GM12801 (cell line): ENCODE data around the gene TRAF3IP3.

Source experiments
- CTCF ChIP-seq: IDR thresholded peaks from one replicate; pipeline ENCODE4 v1.5.1; 2011; ENCODE audit warnings: control low read depth; ENCODE audit not compliant: insufficient read length; ENCODE audit errors: extremely low read depth

Gene TRAF3IP3

GRCh38 chr1:209822706-209823105, 66.9 kb downstream of the TRAF3IP3 start:
- no peak for TF ChIP-seq CTCF

- TF ChIP-seq CTCF = no peak
Observed at GRCh38 chr1:209823143-209824041, 67.5 kb downstream of the TRAF3IP3 start.

DNA sequence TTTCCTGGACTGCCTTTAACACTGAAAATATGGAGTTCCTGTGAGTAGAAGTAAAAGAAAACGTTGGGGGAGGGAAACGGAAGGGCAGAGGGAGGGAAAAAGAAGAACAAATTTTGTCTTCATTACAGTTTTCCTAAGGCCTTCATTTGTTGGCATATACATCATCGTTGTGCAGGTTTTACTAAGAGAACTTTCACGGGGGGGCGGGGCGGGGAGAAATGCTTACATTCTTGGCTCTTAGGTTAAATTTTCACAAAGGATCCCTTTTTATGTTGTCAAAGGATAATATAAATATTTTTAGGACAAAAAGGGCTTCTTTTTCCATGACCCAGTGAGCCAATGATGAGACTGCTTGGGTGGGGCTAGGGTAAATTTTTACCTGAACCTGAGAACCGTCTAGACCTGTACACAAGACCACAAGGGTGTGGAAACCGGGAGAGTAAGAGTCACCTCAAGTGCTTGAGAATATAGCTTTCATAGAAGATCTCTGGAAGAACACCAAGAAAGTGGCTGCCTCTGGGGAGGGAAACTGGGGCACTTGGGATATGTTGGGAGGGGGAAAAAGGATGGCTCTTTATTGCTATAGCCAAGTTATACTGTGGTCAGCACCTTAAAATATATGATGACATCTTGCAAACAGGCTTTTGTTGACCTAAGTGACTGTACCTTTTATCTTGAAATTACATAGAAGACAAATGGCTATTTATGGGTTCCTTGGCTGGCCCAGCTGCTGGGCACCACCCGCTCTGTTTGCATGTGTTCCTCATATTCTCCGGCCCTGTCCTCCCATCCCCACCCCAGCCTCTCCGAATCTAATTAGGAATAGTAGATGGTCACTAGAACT, 70.0 kb downstream of the TRAF3IP3 start:
- TF ChIP-seq CTCF = no peak

- no peak for TF ChIP-seq CTCF
Observed at GRCh38 chr1:209827384-209828262, 71.8 kb downstream of the TRAF3IP3 start, which contains the start of gene UTP25. Gene UTP25 (plus strand): TSS chr1:209827972. CDS start chr1:209828064, 92 bp downstream.

GRCh38 chr1:209829716-209830115, 73.9 kb downstream of the TRAF3IP3 start:
- no peak for TF ChIP-seq CTCF

- no peak for TF ChIP-seq CTCF
Observed at GRCh38 chr1:209830722-209831121, 74.9 kb downstream of the TRAF3IP3 start.
